ENCODE measurements around the gene XPNPEP1. TPM values are rescaled to one million over a fixed set of nuclear protein-coding genes. Genes with fewer than 3 reads are reported as not detected.

Gene XPNPEP1
- total RNA-seq, 2 experiments from 2014 or later = 90.2 to 96.5 TPM

GRCh38 chr10:109934958-109935793 lies 11.9 kb upstream of the XPNPEP1 start:
- Mint-ChIP-seq H3K4me3 (peak overlapping the region; percentile 77), H3K27me3 (no peaks in the 10 kb centered on the region), H3K27ac (peak overlapping the region; percentile 98), H3K36me3 (no peaks in the 10 kb centered on the region), H3K9me3 (no peaks in the 10 kb centered on the region), H3K4me1 (peaks cover 73% of the 10 kb centered on the region)
- peak; percentile 21 for DNase-seq

GRCh38 chr10:109933984-109934565 lies 10.8 kb upstream of the XPNPEP1 start:
- Mint-ChIP-seq H3K27ac (peak overlapping the region; percentile 98), H3K4me3 (no peak overlapping the region), H3K4me1 (peaks cover 66% of the 10 kb centered on the region), H3K9me3 (no peaks in the 10 kb centered on the region), H3K27me3 (no peaks in the 10 kb centered on the region), H3K36me3 (no peaks in the 10 kb centered on the region)
- no peak for DNase-seq

GRCh38 chr10:109932968-109933367 lies 9.7 kb upstream of the XPNPEP1 start:
- no peak for DNase-seq
- Mint-ChIP-seq H3K4me3 (no peak overlapping the region), H3K9me3 (no peaks in the 10 kb centered on the region), H3K36me3 (no peaks in the 10 kb centered on the region), H3K27me3 (no peaks in the 10 kb centered on the region), H3K27ac (no peak overlapping the region), H3K4me1 (peaks cover 57% of the 10 kb centered on the region)

GRCh38 chr10:109932391-109932790 lies 9.1 kb upstream of the XPNPEP1 start:
- Mint-ChIP-seq H3K27me3 (no peaks in the 10 kb centered on the region), H3K27ac (no peak overlapping the region), H3K4me1 (peaks cover 51% of the 10 kb centered on the region), H3K36me3 (no peaks in the 10 kb centered on the region), H3K4me3 (no peak overlapping the region), H3K9me3 (no peaks in the 10 kb centered on the region)
- no peak for DNase-seq

- Mint-ChIP-seq H3K4me3 (no peak overlapping the region), H3K27me3 (no peaks in the 10 kb centered on the region), H3K27ac (no peak overlapping the region), H3K9me3 (no peaks in the 10 kb centered on the region), H3K4me1 (peaks cover 42% of the 10 kb centered on the region), H3K36me3 (no peaks in the 10 kb centered on the region)
- DNase-seq = no peak
Observed at GRCh38 chr10:109931163-109931562, 7.9 kb upstream of the XPNPEP1 start.

- Mint-ChIP-seq H3K36me3 (no peaks in the 10 kb centered on the region), H3K4me1 (peaks cover 27% of the 10 kb centered on the region), H3K27me3 (no peaks in the 10 kb centered on the region), H3K9me3 (no peaks in the 10 kb centered on the region), H3K27ac (no peak overlapping the region), H3K4me3 (no peak overlapping the region)
- no peak for DNase-seq
Observed at GRCh38 chr10:109929501-109930219, 6.3 kb upstream of the XPNPEP1 start.

- Mint-ChIP-seq H3K9me3 (no peaks in the 10 kb centered on the region), H3K4me1 (peaks cover 24% of the 10 kb centered on the region), H3K36me3 (no peaks in the 10 kb centered on the region), H3K27ac (no peak overlapping the region), H3K27me3 (no peaks in the 10 kb centered on the region), H3K4me3 (no peak overlapping the region)
- DNase-seq = no peak
Observed at GRCh38 chr10:109928475-109928891, 5.2 kb upstream of the XPNPEP1 start.

GRCh38 chr10:109926825-109927224 lies 3.5 kb upstream of the XPNPEP1 start:
- no peaks in the 10 kb centered on the region for H3K27me3 Mint-ChIP-seq
- no peak for DNase-seq
- H3K4me3 Mint-ChIP-seq = no peak overlapping the region
- no peaks in the 10 kb centered on the region for H3K9me3 Mint-ChIP-seq
- peaks cover 21% of the 10 kb centered on the region for H3K4me1 Mint-ChIP-seq
- H3K36me3 Mint-ChIP-seq = peaks cover 3% of the 10 kb centered on the region
- no peak overlapping the region for H3K27ac Mint-ChIP-seq

GRCh38 chr10:109926061-109926745 lies 2.9 kb upstream of the XPNPEP1 start:
- no peaks in the 10 kb centered on the region for H3K9me3 Mint-ChIP-seq
- peaks cover 9% of the 10 kb centered on the region for H3K36me3 Mint-ChIP-seq
- no peaks in the 10 kb centered on the region for H3K27me3 Mint-ChIP-seq
- H3K4me1 Mint-ChIP-seq = peaks cover 27% of the 10 kb centered on the region
- no peak overlapping the region for H3K4me3 Mint-ChIP-seq
- no peak for DNase-seq
- no peak overlapping the region for H3K27ac Mint-ChIP-seq

- DNase-seq = no peak
- no peaks in the 10 kb centered on the region for H3K9me3 Mint-ChIP-seq
- H3K4me3 Mint-ChIP-seq = no peak overlapping the region
- no peak overlapping the region for H3K27ac Mint-ChIP-seq
- peaks cover 34% of the 10 kb centered on the region for H3K4me1 Mint-ChIP-seq
- peaks cover 19% of the 10 kb centered on the region for H3K36me3 Mint-ChIP-seq
- H3K27me3 Mint-ChIP-seq = no peaks in the 10 kb centered on the region
Observed at GRCh38 chr10:109924967-109925620, 1.8 kb upstream of the XPNPEP1 start.

- no peak for DNase-seq
- H3K4me3 Mint-ChIP-seq = peak overlapping the region; percentile 61
- peaks cover 44% of the 10 kb centered on the region for H3K4me1 Mint-ChIP-seq
- H3K27me3 Mint-ChIP-seq = no peaks in the 10 kb centered on the region
- peak overlapping the region; percentile 14 for H3K27ac Mint-ChIP-seq
- peaks cover 28% of the 10 kb centered on the region for H3K36me3 Mint-ChIP-seq
- no peaks in the 10 kb centered on the region for H3K9me3 Mint-ChIP-seq
Observed at GRCh38 chr10:109924087-109924486, 776 bp upstream of the XPNPEP1 start.

GRCh38 chr10:109922358-109922975 lies 844 bp downstream of the XPNPEP1 start:
- DNase-seq = no peak
- Mint-ChIP-seq H3K9me3 (peaks cover 4% of the 10 kb centered on the region), H3K27ac (peak overlapping the region; percentile 94), H3K4me3 (peak overlapping the region; percentile 94), H3K27me3 (no peaks in the 10 kb centered on the region), H3K4me1 (peaks cover 54% of the 10 kb centered on the region), H3K36me3 (peaks cover 44% of the 10 kb centered on the region)

- Mint-ChIP-seq H3K4me1 (peaks cover 77% of the 10 kb centered on the region), H3K27me3 (no peaks in the 10 kb centered on the region), H3K36me3 (peaks cover 60% of the 10 kb centered on the region), H3K27ac (peak overlapping the region; percentile 43), H3K4me3 (no peak overlapping the region), H3K9me3 (peaks cover 6% of the 10 kb centered on the region)
- peak; percentile 30 for DNase-seq
Observed at GRCh38 chr10:109920016-109920415, 3.3 kb downstream of the XPNPEP1 start.

GRCh38 chr10:109919220-109919619 lies 4.1 kb downstream of the XPNPEP1 start:
- Mint-ChIP-seq H3K27ac (no peak overlapping the region), H3K27me3 (no peaks in the 10 kb centered on the region), H3K9me3 (peaks cover 6% of the 10 kb centered on the region), H3K4me3 (no peak overlapping the region), H3K36me3 (peaks cover 64% of the 10 kb centered on the region), H3K4me1 (peaks cover 76% of the 10 kb centered on the region)
- DNase-seq = no peak
